GM12878 (cell line): Measurements from ENCODE around the gene IGF2BP2. TPM values are rescaled to one million over a fixed set of nuclear protein-coding genes. Genes with fewer than 3 reads are reported as not detected.

Experiments used
- ATAC-seq: fragments of 200-7000 bp; cut with Tn5 transposase; 3 replicates; pipeline ENCODE4 v1.9.1; 2020; ENCODE audit warnings: mild to moderate bottlenecking, moderate library complexity
- BruUV-seq: library from RNA; stranded (reverse); fragments of 400-500 nt; replicated peaks from 2 replicates; lab custom pipeline; 2021; lab: Mats Ljungman, UMichigan
- CTCF ChIA-PET: fragments of 300-600 bp; sonication (Branson Sonifier 250); formaldehyde crosslinking; extraction: SDS; loops from one replicate; lab custom pipeline; 2021; ENCODE audit warnings: inconsistent platforms; lab: Yijun Ruan, JAX
- POLR2A ChIA-PET: fragments of 350-600 bp; formaldehyde crosslinking; extraction: SDS; loops from one replicate; lab custom pipeline; 2021; ENCODE audit warnings: inconsistent platforms; lab: Charles Lee
- RAD21 ChIA-PET: fragments of 300-600 bp; sonication (Branson Sonifier 250); formaldehyde crosslinking; loops from one replicate; lab custom pipeline; 2023; ENCODE audit warnings: antibody characterized with exemption; ENCODE audit not compliant: unreplicated experiment; lab: Charles Lee
- SMC1A ChIA-PET: fragments of 300-600 bp; sonication (Branson Sonifier 250); formaldehyde crosslinking; loops from one replicate; lab custom pipeline; 2023; ENCODE audit not compliant: unreplicated experiment, uncharacterized antibody; lab: Charles Lee
- DNase-seq: peaks from one replicate; pipeline ENCODE4 v3.0.0-alpha.2; 2011; ENCODE audit warnings: low read depth, low spot score
- FAIRE-seq: peaks from 3 replicates; lab custom pipeline; 2011; peaks lifted over from hg19 to GRCh38; lab: Jason Lieb, UNC
- H2AFZ ChIP-seq: 2 replicates; pipeline ENCODE4 v1.6.0; 2011; ENCODE audit warnings: low read depth, low read length, control low read depth; ENCODE audit not compliant: control insufficient read depth
- H3K27ac ChIP-seq: 2 replicates; pipeline ENCODE4 v1.5.1; 2011; ENCODE audit warnings: control low read depth; ENCODE audit not compliant: control insufficient read depth, insufficient read depth
- H3K27me3 ChIP-seq, 2 experiments: replicated peaks in 1 of 2; 2 replicates each; pipeline versions ENCODE4 v1.6.0 to v1.6.1; 2011; ENCODE audit warnings: low read length in 1 of 2; ENCODE audit not compliant: control insufficient read depth in 2 of 2, insufficient read depth in 2 of 2
- H3K36me3 ChIP-seq, 2 experiments: 2 replicates each; pipeline ENCODE4 v1.5.1; 2011; ENCODE audit warnings: low read length in 1 of 2; ENCODE audit not compliant: control insufficient read depth in 2 of 2, insufficient read depth in 2 of 2
- H3K4me1 ChIP-seq: 2 replicates; pipeline ENCODE4 v1.6.1; 2011; ENCODE audit warnings: mild to moderate bottlenecking, low read length, moderate library complexity, mixed read lengths; ENCODE audit not compliant: control insufficient read depth, insufficient read depth
- H3K4me2 ChIP-seq: 2 replicates; pipeline ENCODE4 v1.6.0; 2011; ENCODE audit warnings: control low read depth; ENCODE audit not compliant: control insufficient read depth, insufficient read depth
- H3K4me3 ChIP-seq: fragments of 200-600 bp; sonication (generic); 2 replicates; pipeline ENCODE4 v1.5.1; 2016
- H3K79me2 ChIP-seq: 2 replicates; pipeline ENCODE4 v1.6.0; 2011; ENCODE audit warnings: low read length; ENCODE audit not compliant: control insufficient read depth, insufficient read depth
- H3K9ac ChIP-seq: 2 replicates; pipeline ENCODE4 v1.8.0; 2011; ENCODE audit warnings: low read length, control low read depth, mixed read lengths; ENCODE audit not compliant: control insufficient read depth, insufficient read depth
- H3K9me3 ChIP-seq: replicated peaks from 3 replicates; pipeline ENCODE4 v1.5.1; 2011; ENCODE audit warnings: mild to moderate bottlenecking, low read length; ENCODE audit not compliant: control insufficient read depth, insufficient read depth
- H4K20me1 ChIP-seq: 2 replicates; pipeline ENCODE4 v1.6.0; 2011; ENCODE audit not compliant: control insufficient read depth, insufficient read depth
- BRCA1 ChIP-seq: IDR thresholded peaks from 2 replicates; pipeline ENCODE4 v1.6.1; 2011; ENCODE audit warnings: low read depth, low read length, improper control_type of control experiment
- DPF2 ChIP-seq: fragments of 450-650 bp; IDR thresholded peaks from 2 replicates; pipeline ENCODE4 v1.6.1; 2017; ENCODE audit warnings: mild to moderate bottlenecking
- GABPA ChIP-seq: IDR thresholded peaks from 2 replicates; pipeline ENCODE4 v1.6.1; 2014; ENCODE audit warnings: antibody characterized with exemption, low read depth, mild to moderate bottlenecking, inconsistent platforms
- HCFC1 ChIP-seq: fragments of 150-350 bp; IDR thresholded peaks from 2 replicates; pipeline ENCODE4 v1.6.1; 2014; ENCODE audit warnings: low read length
- HDGF ChIP-seq: fragments of 450-650 bp; IDR thresholded peaks from 2 replicates; pipeline ENCODE4 v1.6.1; 2016; ENCODE audit warnings: antibody characterized with exemption
- JUND ChIP-seq: IDR thresholded peaks from 2 replicates; pipeline ENCODE4 v1.6.1; 2012; ENCODE audit warnings: low read depth, mild to moderate bottlenecking, low read length, improper control_type of control experiment, moderate library complexity
- LARP7 ChIP-seq: fragments of 450-650 bp; IDR thresholded peaks from 2 replicates; pipeline ENCODE4 v1.6.1; 2017; ENCODE audit warnings: mild to moderate bottlenecking
- MTA3 ChIP-seq: IDR thresholded peaks from 2 replicates; pipeline ENCODE4 v1.6.1; 2012; ENCODE audit warnings: low read length, inconsistent platforms, borderline replicate concordance
- NFYA ChIP-seq: IDR thresholded peaks from 2 replicates; pipeline ENCODE4 v1.6.1; 2011; ENCODE audit warnings: low read depth, mild to moderate bottlenecking, low read length, improper control_type of control experiment, borderline replicate concordance
- PAX5 ChIP-seq: IDR thresholded peaks from 2 replicates; pipeline ENCODE4 v1.6.1; 2011; ENCODE audit warnings: low read depth, low read length, borderline replicate concordance
- POLR2A ChIP-seq: IDR thresholded peaks from 2 replicates; pipeline ENCODE4 v1.6.1; 2011; ENCODE audit warnings: low read depth, mild to moderate bottlenecking, low read length
- RAD51 ChIP-seq: fragments of 450-650 bp; IDR thresholded peaks from 2 replicates; pipeline ENCODE4 v1.6.1; 2016; ENCODE audit warnings: moderate library complexity, mild to moderate bottlenecking, inconsistent platforms
- RB1 ChIP-seq: fragments of 450-650 bp; formaldehyde crosslinking; IDR thresholded peaks from 2 replicates; pipeline ENCODE4 v1.6.1; 2017; ENCODE audit warnings: mild to moderate bottlenecking, borderline replicate concordance
- ZNF384 ChIP-seq: IDR thresholded peaks from 2 replicates; pipeline ENCODE4 v1.6.1; 2012; ENCODE audit warnings: low read depth, mild to moderate bottlenecking, low read length, improper control_type of control experiment, borderline replicate concordance
- ZNF622 ChIP-seq: fragments of 450-650 bp; IDR thresholded peaks from 2 replicates; pipeline ENCODE4 v1.6.1; 2017; ENCODE audit warnings: mild to moderate bottlenecking, inconsistent platforms
- WGBS: methylation state at CpG from one replicate; pipeline ENCODE4 v1.1.6; 2016; ENCODE audit warnings: low lambda C conversion rate; ENCODE audit not compliant: insufficient replicate concordance, insufficient coverage; ENCODE audit errors: missing lambda C conversion rate; 5-methylcytosine and 5-hydroxymethylcytosine counted together
- in situ Hi-C: fragments of 300-500 bp; cut with MboI; formaldehyde crosslinking; loops from 9 replicates; pipeline ENCODE4 v1.14.3; 2018; ENCODE audit warnings: mixed read lengths
- intact Hi-C: fragments of 100-400 bp; cut with micrococcal nuclease; formaldehyde crosslinking; loops from one replicate; pipeline ENCODE4 v1.14.2; 2022; ENCODE audit not compliant: unreplicated experiment
- polyA plus RNA-seq, 11 experiments: library from polyadenylated mRNA; depleted of rRNA in 4 of 11; unstranded in 6 of 11; stranded (reverse) in 5 of 11; fragments of >200 nt; fragmentation: Nextera tagmentation in 4 of 11; fragmentation: Illumina TruSeq in 1 of 11; extraction: Ambion mirVana in 4 of 11; extraction: Trizol in 1 of 11; gene quantifications; 1 replicate in 1 of 11; 2 replicates in 10 of 11; pipeline versions ENCODE4 v1.2.1 to v1.2.3, GENCODE V29; 2011 to 2016; ENCODE audit warnings: inconsistent platforms in 2 of 11, missing spikeins in 2 of 11, low read depth in 1 of 11
- total RNA-seq, 4 experiments: library from RNA; depleted of rRNA in 3 of 4; stranded (reverse); fragments of >200 nt in 3 of 4; fragmentation: Illumina TruSeq in 1 of 4; extraction: Trizol in 1 of 4; gene quantifications; 2 replicates each; pipeline versions ENCODE4 v1.2.1 to v1.2.3, GENCODE V29; 2013 to 2021
- TF ChIP-seq, protein P1 (sequence below): fragments of 450-650 bp; IDR thresholded peaks from 2 replicates; pipeline ENCODE4 v1.6.1; 2017; ENCODE audit warnings: mild to moderate bottlenecking, moderate library complexity
- TF ChIP-seq, protein P2 (sequence below): fragments of 450-650 bp; IDR thresholded peaks from 2 replicates; pipeline ENCODE4 v1.6.1; 2018; ENCODE audit warnings: mild to moderate bottlenecking, low read depth, moderate library complexity; ENCODE audit not compliant: partially characterized antibody
- TF ChIP-seq, protein P3 (sequence below): fragments of 450-650 bp; IDR thresholded peaks from 2 replicates; pipeline ENCODE4 v1.6.1; 2014; ENCODE audit warnings: mild to moderate bottlenecking

IGF2BP2 gene
- total and polyA plus RNA-seq, 10 of the 15 experiments (the other 5 are each of a cell fraction or from before 2014, with no cell fraction given) = 0.25 to 0.72 TPM; not detected in 8

- ChIA-PET SMC1A (no interaction called here), POLR2A (interaction anchor here (0.7 kb wide), 1 partner anchor 333 kb away, joined by 4 read pairs; no protein-coding TSS in a partner anchor), CTCF (no interaction called here), RAD21 (no interaction called here)
- ATAC-seq (no peak), DNase-seq (no peak), FAIRE-seq (no peak)
- peaks cover 8 to 24% of the 10 kb centered on the region in 2 experiments for H3K27me3 ChIP-seq
- intact Hi-C loops = no loop called here
- no peaks in the 10 kb centered on the region for H3K36me3 ChIP-seq
- no peaks in the 10 kb centered on the region for H3K4me1 ChIP-seq
- no TSS peak for BruUV-seq
- no peak overlapping the region for H3K27ac ChIP-seq
- whole genome bisulfite sequencing = 63% methylated on average over 10 of the region's 10 CpGs
- H2AFZ ChIP-seq = no peak overlapping the region
- H4K20me1 ChIP-seq = no peaks in the 10 kb centered on the region
- no peak overlapping the region for H3K9ac ChIP-seq
- no peak overlapping the region for H3K4me3 ChIP-seq
- H3K79me2 ChIP-seq = no peaks in the 10 kb centered on the region
- TF ChIP-seq HCFC1 (no peak), JUND (no peak), POLR2A (no peak), NFYA (no peak), PAX5 (no peak), LARP7 (no peak), RB1 (no peak), ZNF384 (no peak), BRCA1 (no peak), DPF2 (no peak), RAD51 (no peak), ZNF622 (no peak), HDGF (no peak), GABPA (no peak), MTA3 (no peak)
- TF ChIP-seq, protein P1, sequence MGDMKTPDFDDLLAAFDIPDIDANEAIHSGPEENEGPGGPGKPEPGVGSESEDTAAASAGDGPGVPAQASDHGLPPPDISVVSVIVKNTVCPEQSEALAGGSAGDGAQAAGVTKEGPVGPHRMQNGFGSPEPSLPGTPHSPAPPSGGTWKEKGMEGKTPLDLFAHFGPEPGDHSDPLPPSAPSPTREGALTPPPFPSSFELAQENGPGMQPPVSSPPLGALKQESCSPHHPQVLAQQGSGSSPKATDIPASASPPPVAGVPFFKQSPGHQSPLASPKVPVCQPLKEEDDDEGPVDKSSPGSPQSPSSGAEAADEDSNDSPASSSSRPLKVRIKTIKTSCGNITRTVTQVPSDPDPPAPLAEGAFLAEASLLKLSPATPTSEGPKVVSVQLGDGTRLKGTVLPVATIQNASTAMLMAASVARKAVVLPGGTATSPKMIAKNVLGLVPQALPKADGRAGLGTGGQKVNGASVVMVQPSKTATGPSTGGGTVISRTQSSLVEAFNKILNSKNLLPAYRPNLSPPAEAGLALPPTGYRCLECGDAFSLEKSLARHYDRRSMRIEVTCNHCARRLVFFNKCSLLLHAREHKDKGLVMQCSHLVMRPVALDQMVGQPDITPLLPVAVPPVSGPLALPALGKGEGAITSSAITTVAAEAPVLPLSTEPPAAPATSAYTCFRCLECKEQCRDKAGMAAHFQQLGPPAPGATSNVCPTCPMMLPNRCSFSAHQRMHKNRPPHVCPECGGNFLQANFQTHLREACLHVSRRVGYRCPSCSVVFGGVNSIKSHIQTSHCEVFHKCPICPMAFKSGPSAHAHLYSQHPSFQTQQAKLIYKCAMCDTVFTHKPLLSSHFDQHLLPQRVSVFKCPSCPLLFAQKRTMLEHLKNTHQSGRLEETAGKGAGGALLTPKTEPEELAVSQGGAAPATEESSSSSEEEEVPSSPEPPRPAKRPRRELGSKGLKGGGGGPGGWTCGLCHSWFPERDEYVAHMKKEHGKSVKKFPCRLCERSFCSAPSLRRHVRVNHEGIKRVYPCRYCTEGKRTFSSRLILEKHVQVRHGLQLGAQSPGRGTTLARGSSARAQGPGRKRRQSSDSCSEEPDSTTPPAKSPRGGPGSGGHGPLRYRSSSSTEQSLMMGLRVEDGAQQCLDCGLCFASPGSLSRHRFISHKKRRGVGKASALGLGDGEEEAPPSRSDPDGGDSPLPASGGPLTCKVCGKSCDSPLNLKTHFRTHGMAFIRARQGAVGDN = no peak
- TF ChIP-seq, protein P2, sequence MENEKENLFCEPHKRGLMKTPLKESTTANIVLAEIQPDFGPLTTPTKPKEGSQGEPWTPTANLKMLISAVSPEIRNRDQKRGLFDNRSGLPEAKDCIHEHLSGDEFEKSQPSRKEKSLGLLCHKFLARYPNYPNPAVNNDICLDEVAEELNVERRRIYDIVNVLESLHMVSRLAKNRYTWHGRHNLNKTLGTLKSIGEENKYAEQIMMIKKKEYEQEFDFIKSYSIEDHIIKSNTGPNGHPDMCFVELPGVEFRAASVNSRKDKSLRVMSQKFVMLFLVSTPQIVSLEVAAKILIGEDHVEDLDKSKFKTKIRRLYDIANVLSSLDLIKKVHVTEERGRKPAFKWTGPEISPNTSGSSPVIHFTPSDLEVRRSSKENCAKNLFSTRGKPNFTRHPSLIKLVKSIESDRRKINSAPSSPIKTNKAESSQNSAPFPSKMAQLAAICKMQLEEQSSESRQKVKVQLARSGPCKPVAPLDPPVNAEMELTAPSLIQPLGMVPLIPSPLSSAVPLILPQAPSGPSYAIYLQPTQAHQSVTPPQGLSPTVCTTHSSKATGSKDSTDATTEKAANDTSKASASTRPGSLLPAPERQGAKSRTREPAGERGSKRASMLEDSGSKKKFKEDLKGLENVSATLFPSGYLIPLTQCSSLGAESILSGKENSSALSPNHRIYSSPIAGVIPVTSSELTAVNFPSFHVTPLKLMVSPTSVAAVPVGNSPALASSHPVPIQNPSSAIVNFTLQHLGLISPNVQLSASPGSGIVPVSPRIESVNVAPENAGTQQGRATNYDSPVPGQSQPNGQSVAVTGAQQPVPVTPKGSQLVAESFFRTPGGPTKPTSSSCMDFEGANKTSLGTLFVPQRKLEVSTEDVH = no peak
- TF ChIP-seq, protein P3, sequence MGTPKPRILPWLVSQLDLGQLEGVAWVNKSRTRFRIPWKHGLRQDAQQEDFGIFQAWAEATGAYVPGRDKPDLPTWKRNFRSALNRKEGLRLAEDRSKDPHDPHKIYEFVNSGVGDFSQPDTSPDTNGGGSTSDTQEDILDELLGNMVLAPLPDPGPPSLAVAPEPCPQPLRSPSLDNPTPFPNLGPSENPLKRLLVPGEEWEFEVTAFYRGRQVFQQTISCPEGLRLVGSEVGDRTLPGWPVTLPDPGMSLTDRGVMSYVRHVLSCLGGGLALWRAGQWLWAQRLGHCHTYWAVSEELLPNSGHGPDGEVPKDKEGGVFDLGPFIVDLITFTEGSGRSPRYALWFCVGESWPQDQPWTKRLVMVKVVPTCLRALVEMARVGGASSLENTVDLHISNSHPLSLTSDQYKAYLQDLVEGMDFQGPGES = no peak
- no peaks in the 10 kb centered on the region for H3K9me3 ChIP-seq
- H3K4me2 ChIP-seq = no peak overlapping the region
- in situ Hi-C loops = no loop called here
Observed at GRCh38 chr3:185827595-185828344, 2.9 kb upstream of the IGF2BP2 start.
